HG03095 (cell line): ENCODE data around the gene SUFU.

Source experiments
- ATAC-seq: cut with Tn5 transposase; IDR thresholded peaks from one replicate; pipeline ENCODE4 v1.9.1; 2021; ENCODE audit warnings: moderate library complexity; ENCODE audit not compliant: unreplicated experiment

The SUFU gene

GRCh38 chr10:102546606-102547320 lies 43.0 kb downstream of the SUFU start:
- no peak for ATAC-seq

GRCh38 chr10:102549549-102549948 lies 45.8 kb downstream of the SUFU start:
- no peak for ATAC-seq

GRCh38 chr10:102550636-102551210 lies 47.0 kb downstream of the SUFU start:
- no peak for ATAC-seq

GRCh38 chr10:102552533-102552932 lies 48.8 kb downstream of the SUFU start:
- ATAC-seq = no peak

GRCh38 chr10:102553771-102554170 lies 50.0 kb downstream of the SUFU start:
- ATAC-seq = no peak

- no peak for ATAC-seq
Observed at GRCh38 chr10:102554531-102554930, 50.8 kb downstream of the SUFU start.

GRCh38 chr10:102555781-102556328 lies 52.1 kb downstream of the SUFU start:
- no peak for ATAC-seq

- ATAC-seq = no peak
Observed at GRCh38 chr10:102557569-102557968, 53.8 kb downstream of the SUFU start.

GRCh38 chr10:102559764-102560163 lies 56.0 kb downstream of the SUFU start:
- no peak for ATAC-seq

GRCh38 chr10:102564209-102564834 lies 60.5 kb downstream of the SUFU start:
- ATAC-seq = no peak

- ATAC-seq = no peak
Observed at GRCh38 chr10:102565793-102566192, 62.0 kb downstream of the SUFU start.

GRCh38 chr10:102578782-102579181 lies 75.0 kb downstream of the SUFU start:
- ATAC-seq = no peak

GRCh38 chr10:102579328-102579727 lies 75.6 kb downstream of the SUFU start:
- ATAC-seq = no peak

GRCh38 chr10:102580230-102580629 lies 76.5 kb downstream of the SUFU start:
- no peak for ATAC-seq

GRCh38 chr10:102581401-102581800 lies 77.6 kb downstream of the SUFU start:
- ATAC-seq = no peak

- ATAC-seq = no peak
Observed at GRCh38 chr10:102581981-102582580, 78.3 kb downstream of the SUFU start.

GRCh38 chr10:102583435-102584417 lies 80.0 kb downstream of the SUFU start:
- peak; percentile 77 for ATAC-seq

- ATAC-seq = no peak
Observed at GRCh38 chr10:102585026-102585425, 81.3 kb downstream of the SUFU start.

- no peak for ATAC-seq
Observed at GRCh38 chr10:102586858-102587257, 83.1 kb downstream of the SUFU start.

- no peak for ATAC-seq
Observed at GRCh38 chr10:102588875-102589274, 85.1 kb downstream of the SUFU start.
